Calu3 (cell line): ENCODE measurements around the gene ARHGAP26. TPM values are rescaled to one million over a fixed set of nuclear protein-coding genes. Genes with fewer than 3 reads are reported as not detected.

ENCODE experiments used
- BruUV-seq: library from RNA; stranded (reverse); fragments of 400-500 nt; replicated peaks from 2 replicates; lab custom pipeline; 2021; lab: Mats Ljungman, UMichigan
- CTCF ChIA-PET: fragments of 300-600 bp; sonication (Branson Sonifier 250); formaldehyde crosslinking; loops from one replicate; lab custom pipeline; 2022; ENCODE audit warnings: antibody characterized with exemption; lab: Charles Lee
- DNase-seq: peaks from one replicate; pipeline ENCODE4 v3.0.0; 2022
- H3K27ac Mint-ChIP-seq: one replicate; pipeline ENCODE4 v1.8.0; 2022; ENCODE audit warnings: mixed read lengths; ENCODE audit not compliant: unreplicated experiment
- H3K27me3 Mint-ChIP-seq: one replicate; pipeline ENCODE4 v1.8.0; 2022; ENCODE audit warnings: mixed read lengths; ENCODE audit not compliant: unreplicated experiment
- H3K36me3 Mint-ChIP-seq: one replicate; pipeline ENCODE4 v1.8.0; 2022; ENCODE audit warnings: mild to moderate bottlenecking, moderate library complexity, mixed read lengths; ENCODE audit not compliant: insufficient read depth, unreplicated experiment
- H3K4me1 Mint-ChIP-seq: one replicate; pipeline ENCODE4 v1.8.0; 2022; ENCODE audit warnings: mild to moderate bottlenecking, low read depth, mixed read lengths; ENCODE audit not compliant: unreplicated experiment
- H3K4me3 Mint-ChIP-seq: one replicate; pipeline ENCODE4 v1.8.0; 2022; ENCODE audit warnings: mild to moderate bottlenecking, low read depth, moderate library complexity, mixed read lengths; ENCODE audit not compliant: unreplicated experiment
- H3K9me3 Mint-ChIP-seq: one replicate; pipeline ENCODE4 v1.8.0; 2022; ENCODE audit warnings: low read depth, mixed read lengths; ENCODE audit not compliant: unreplicated experiment
- CTCF ChIP-seq: fragments of 200-600 bp; IDR thresholded peaks from one replicate; pipeline ENCODE4 v1.8.0; 2022; ENCODE audit warnings: antibody characterized with exemption; ENCODE audit not compliant: unreplicated experiment
- intact Hi-C: fragments of 100-400 bp; cut with micrococcal nuclease; formaldehyde crosslinking; loops from one replicate; pipeline ENCODE4 v1.10.0; 2022; ENCODE audit not compliant: unreplicated experiment
- total RNA-seq: library from RNA; stranded (reverse); gene quantifications from 2 replicates; pipeline ENCODE4 v1.2.3, GENCODE V29; 2022

The ARHGAP26 gene
- total RNA-seq, 1 experiment from 2014 or later = 118 TPM

GRCh38 chr5:142881784-142882126 lies 111.6 kb downstream of the ARHGAP26 start:
- no peak overlapping the region for H3K27ac Mint-ChIP-seq
- H3K27me3 Mint-ChIP-seq = no peaks in the 10 kb centered on the region
- CTCF ChIA-PET = interaction anchor here (3.1 to 5.0 kb wide), 2 partner anchors 133 to 164 kb away, joined by 9 to 31 read pairs; no protein-coding TSS in a partner anchor
- BruUV-seq = no TSS peak
- peaks cover 33% of the 10 kb centered on the region for H3K36me3 Mint-ChIP-seq
- DNase-seq = no peak
- TF ChIP-seq CTCF = no peak
- no peak overlapping the region for H3K4me3 Mint-ChIP-seq
- H3K9me3 Mint-ChIP-seq = no peaks in the 10 kb centered on the region
- intact Hi-C loops = loop anchor here (2.0 kb wide), 1 partner anchor 111 kb away; the partner anchor contains the start of gene ARHGAP26
- peaks cover 42% of the 10 kb centered on the region for H3K4me1 Mint-ChIP-seq

- Mint-ChIP-seq H3K4me3 (no peak overlapping the region), H3K9me3 (no peaks in the 10 kb centered on the region), H3K4me1 (peaks cover 38% of the 10 kb centered on the region), H3K36me3 (peaks cover 33% of the 10 kb centered on the region), H3K27me3 (no peaks in the 10 kb centered on the region), H3K27ac (no peak overlapping the region)
- intact Hi-C loops = no loop called here
- BruUV-seq = no TSS peak
- CTCF ChIA-PET = interaction anchor here (0.5 to 5.0 kb wide), 6 partner anchors 112 to 251 kb away, joined by 3 to 31 read pairs (median 5); no protein-coding TSS in a partner anchor
- TF ChIP-seq CTCF = no peak
- DNase-seq = no peak
Measured at GRCh38 chr5:142883025-142883424, 112.8 kb downstream of the ARHGAP26 start.

GRCh38 chr5:142883438-142883837 lies 113.3 kb downstream of the ARHGAP26 start:
- no peak overlapping the region for H3K4me3 Mint-ChIP-seq
- TF ChIP-seq CTCF = no peak
- no peak overlapping the region for H3K27ac Mint-ChIP-seq
- H3K9me3 Mint-ChIP-seq = no peaks in the 10 kb centered on the region
- H3K27me3 Mint-ChIP-seq = no peaks in the 10 kb centered on the region
- peaks cover 34% of the 10 kb centered on the region for H3K4me1 Mint-ChIP-seq
- intact Hi-C loops = no loop called here
- H3K36me3 Mint-ChIP-seq = peaks cover 33% of the 10 kb centered on the region
- no TSS peak for BruUV-seq
- no peak for DNase-seq
- CTCF ChIA-PET = interaction anchor here (0.5 to 3.1 kb wide), 4 partner anchors 135 to 250 kb away, joined by 3 to 9 read pairs (median 5); no protein-coding TSS in a partner anchor

- CTCF ChIA-PET = interaction anchor here (1.8 to 3.1 kb wide), 3 partner anchors 135 to 171 kb away, joined by 5 to 9 read pairs (median 5); no protein-coding TSS in a partner anchor
- H3K36me3 Mint-ChIP-seq = peaks cover 33% of the 10 kb centered on the region
- H3K27me3 Mint-ChIP-seq = no peaks in the 10 kb centered on the region
- peak overlapping the region; percentile 34 for H3K27ac Mint-ChIP-seq
- intact Hi-C loops = no loop called here
- no peak for TF ChIP-seq CTCF
- DNase-seq = no peak
- no peak overlapping the region for H3K4me3 Mint-ChIP-seq
- H3K9me3 Mint-ChIP-seq = no peaks in the 10 kb centered on the region
- BruUV-seq = no TSS peak
- H3K4me1 Mint-ChIP-seq = peaks cover 28% of the 10 kb centered on the region
Measured at GRCh38 chr5:142884029-142884428, 113.9 kb downstream of the ARHGAP26 start.
